Stimulated activated CD8-positive, alpha-beta memory T cell treated with anti-CD3 and anti-CD28 coated beads, Interleukin-15, amount 100 ng/mL, for 4 hours (primary cell): ENCODE results near the gene KRTAP4-7.
"Not testable (repeated sequence)": the region's sequence is repeated elsewhere in the genome, so short reads cannot be mapped to it uniquely, and the experiment has no call there.

ENCODE experiments used
- DNase-seq, 2 donors: peaks; one replicate each; pipeline ENCODE4 v3.0.0-alpha.2; 2020; ENCODE audit warnings: low read depth in 2 of 2

Gene KRTAP4-7

DNA sequence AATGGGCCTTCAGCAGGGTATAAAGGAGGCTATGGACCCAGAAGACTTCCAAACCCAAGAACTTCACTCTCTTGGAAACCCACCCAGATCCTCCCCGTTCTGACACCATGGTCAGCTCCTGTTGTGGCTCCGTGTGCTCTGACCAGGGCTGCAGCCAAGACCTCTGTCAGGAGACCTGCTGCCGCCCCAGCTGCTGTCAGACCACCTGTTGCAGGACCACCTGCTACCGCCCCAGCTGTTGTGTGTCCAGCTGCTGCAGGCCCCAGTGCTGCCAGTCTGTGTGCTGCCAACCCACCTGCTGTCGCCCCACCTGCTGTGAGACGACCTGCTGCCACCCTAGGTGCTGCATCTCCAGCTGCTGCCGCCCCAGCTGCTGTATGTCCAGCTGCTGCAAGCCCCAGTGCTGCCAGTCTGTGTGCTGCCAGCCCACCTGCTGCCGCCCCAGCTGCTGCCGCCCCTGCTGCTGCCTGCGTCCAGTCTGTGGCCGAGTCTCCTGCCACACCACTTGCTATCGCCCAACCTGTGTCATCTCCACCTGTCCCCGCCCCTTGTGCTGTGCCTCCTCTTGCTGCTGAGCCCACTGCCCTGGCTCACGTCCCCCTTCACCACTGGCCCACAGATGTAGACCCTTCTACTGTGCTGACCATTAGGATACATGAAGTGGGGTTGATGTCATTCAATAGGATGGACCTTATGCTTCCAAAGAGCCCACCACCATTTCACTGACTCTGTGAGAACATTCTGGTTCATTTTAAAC is at the start of gene KRTAP4-7:
KRTAP4-7 (plus strand) TSS at position 51 of the 757 bp plus-strand sequence; CDS start at position 108, 57 bp downstream.
- DNase-seq: not testable (repeated sequence)

- DNase-seq: not testable (repeated sequence)
Observed at GRCh38 chr17:41034346-41034935, 49.5 kb upstream of the KRTAP4-7 start, which contains the start of gene KRTAP1-3. TSS of gene KRTAP1-3 (minus strand) at chr17:41034874. CDS start at chr17:41034821, 53 bp downstream.

GRCh38 chr17:41037853-41038350 is 46.0 kb upstream of the KRTAP4-7 start:
- no peak for DNase-seq

GRCh38 chr17:41040783-41041571 is 43.0 kb upstream of the KRTAP4-7 start, which contains the start of gene KRTAP1-1:
TSS of gene KRTAP1-1 (minus strand) at chr17:41041450. CDS start at chr17:41041397, 53 bp downstream.
- not testable (repeated sequence) for DNase-seq

DNA sequence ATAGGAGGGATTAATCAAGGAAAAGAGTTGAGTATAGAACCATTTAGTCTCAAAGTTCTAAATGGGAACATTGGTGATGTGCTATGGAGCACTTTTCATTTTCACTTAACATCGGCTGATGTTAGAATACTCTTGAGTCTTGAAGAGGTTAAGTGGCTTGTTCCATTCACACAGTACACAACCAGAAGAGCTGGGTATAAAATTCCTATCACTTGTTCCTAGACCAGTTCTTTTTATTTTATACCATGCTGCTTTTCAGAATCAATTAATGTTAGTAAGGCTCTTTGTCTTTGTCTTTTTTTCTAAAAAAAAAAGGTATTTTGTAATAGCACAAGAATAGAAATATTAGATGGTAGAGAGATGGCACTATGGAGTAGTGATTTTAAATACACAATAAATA is 41.0 kb upstream of the KRTAP4-7 start:
- no peak for DNase-seq

DNA sequence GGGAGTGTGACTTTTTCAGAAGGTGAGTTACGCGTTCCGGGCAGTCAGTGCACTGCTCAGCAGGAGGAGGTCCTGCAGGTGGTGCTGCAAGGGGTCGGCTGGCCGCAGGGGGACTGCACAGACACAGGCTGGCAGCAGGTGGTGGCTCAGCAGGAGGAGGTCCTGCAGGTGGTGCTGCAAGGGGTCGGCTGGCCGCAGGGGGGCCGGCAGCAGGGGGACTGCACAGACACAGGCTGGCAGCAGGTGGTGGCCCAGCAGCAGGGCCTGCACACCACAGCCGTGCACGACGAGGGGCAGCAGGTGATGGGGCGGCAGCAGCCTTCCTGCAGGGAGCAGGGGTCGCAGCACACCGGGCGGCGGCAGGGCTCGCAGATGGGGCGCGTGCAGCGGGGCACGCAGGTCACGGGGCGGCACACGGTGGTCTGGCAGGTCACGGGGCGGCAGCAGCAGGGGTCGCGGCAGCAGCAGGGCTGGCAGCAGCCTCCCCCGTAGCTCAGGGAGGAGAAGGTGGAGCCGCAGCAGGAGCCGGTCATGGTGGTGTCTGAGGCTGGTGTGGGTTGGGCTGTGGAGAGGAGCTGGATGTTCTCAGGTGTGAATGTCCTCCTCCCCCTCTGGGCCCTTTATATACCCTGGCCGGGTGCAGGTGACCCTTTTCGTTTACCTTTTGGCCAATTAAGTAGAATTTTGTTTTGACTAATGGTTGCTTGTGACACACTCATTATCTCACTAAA is 37.0 kb upstream of the KRTAP4-7 start, which contains the start of gene KRTAP2-1:
KRTAP2-1 (minus strand) TSS at position 582 of the 731 bp plus-strand sequence; CDS start at position 533, 49 bp downstream.
- DNase-seq: not testable (repeated sequence)

GRCh38 chr17:41048441-41048840 is 35.5 kb upstream of the KRTAP4-7 start:
- no peak for DNase-seq

DNA sequence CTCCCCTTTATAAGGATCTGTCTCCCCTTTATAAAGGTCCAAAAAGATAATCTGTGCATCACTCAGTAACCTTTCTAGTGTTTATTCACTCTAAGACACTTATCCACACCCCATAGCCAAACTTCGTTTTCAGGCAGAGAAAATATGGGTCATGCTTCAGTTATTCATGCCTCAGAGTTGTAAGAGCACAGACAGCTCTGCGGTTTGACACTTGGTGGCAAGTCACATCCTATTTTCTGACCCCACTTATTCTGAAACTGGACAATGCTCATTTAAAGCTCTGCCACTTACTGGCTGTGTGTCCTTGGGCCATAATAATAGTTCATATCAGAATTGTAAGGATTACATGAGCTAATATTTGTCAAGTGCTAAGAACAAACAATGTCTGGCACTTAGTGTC is 34.8 kb upstream of the KRTAP4-7 start:
- DNase-seq: no peak

GRCh38 chr17:41052566-41052965 is 31.4 kb upstream of the KRTAP4-7 start:
- no peak for DNase-seq

- DNase-seq: no peak
Observed at GRCh38 chr17:41054025-41054424, 29.9 kb upstream of the KRTAP4-7 start.

DNA sequence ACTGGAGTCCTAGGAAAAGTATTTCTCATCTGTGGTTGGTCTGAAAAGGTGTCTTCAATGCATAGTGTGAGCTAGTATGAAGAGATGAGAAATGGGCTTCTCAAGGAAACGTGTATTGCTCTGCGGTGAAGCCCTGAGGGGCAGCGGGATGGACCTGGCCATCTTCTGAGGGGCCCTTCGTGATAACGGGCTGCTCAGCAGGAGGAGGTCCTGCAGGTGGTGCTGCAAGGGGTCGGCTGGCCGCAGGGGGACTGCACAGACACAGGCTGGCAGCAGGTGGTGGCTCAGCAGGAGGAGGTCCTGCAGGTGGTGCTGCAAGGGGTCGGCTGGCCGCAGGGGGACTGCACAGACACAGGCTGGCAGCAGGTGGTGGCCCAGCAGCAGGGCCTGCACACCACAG is 29.4 kb upstream of the KRTAP4-7 start:
- DNase-seq: not testable (repeated sequence)

- not testable (repeated sequence) for DNase-seq
Observed at GRCh38 chr17:41055130-41055529, 28.8 kb upstream of the KRTAP4-7 start, which contains the start of gene KRTAP2-2. TSS of gene KRTAP2-2 (minus strand) at chr17:41055230. CDS start at chr17:41055211, 19 bp downstream.

- no peak for DNase-seq
Observed at GRCh38 chr17:41057547-41057946, 26.4 kb upstream of the KRTAP4-7 start.

GRCh38 chr17:41058741-41059140 is 25.2 kb upstream of the KRTAP4-7 start:
- no peak for DNase-seq

- not testable (repeated sequence) for DNase-seq
Observed at GRCh38 chr17:41059276-41060051, 24.5 kb upstream of the KRTAP4-7 start.

GRCh38 chr17:41060052-41060604 is 23.8 kb upstream of the KRTAP4-7 start, which contains the start of gene KRTAP2-3:
TSS of gene KRTAP2-3 (minus strand) at chr17:41060114. CDS start at chr17:41060050, 64 bp downstream.
- DNase-seq: no peak

DNA sequence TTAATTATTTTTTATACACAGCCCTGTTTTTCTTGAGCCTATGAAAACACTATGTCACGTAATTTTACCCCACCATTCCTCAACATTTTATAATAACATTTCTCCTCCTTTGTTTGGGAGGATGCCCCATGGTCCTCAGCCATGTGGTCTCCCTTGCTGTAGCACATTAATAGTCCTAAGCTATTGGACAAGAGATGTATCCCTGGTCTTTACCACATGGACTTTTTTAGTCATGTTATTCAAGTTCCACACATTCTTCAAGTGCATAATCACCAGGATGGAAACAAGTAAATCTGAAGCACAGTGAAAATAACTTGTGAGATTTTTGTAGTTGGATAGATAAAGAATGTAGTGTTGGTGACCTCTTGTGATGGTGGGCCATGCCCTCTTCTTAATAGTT is 22.0 kb upstream of the KRTAP4-7 start:
- DNase-seq: no peak

DNA sequence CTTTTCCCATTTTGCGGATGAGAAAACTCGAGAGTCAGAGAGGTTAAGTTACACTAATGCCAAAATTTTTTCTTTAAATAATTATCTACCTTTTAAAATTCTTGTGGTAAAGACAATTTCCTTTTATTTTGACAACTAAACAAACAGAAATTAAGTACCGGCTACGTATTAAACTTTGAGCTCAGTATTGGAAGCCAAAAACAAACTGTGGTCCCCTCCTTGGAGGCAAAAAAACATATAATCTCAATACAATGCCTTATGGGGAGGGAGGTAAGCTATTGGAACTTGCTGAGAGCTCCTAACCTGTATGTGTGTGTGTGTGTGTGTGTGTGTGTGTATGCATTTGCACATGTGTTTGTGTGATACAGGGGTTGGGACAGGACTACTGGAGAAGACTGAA is 20.5 kb upstream of the KRTAP4-7 start:
- no peak for DNase-seq

DNA sequence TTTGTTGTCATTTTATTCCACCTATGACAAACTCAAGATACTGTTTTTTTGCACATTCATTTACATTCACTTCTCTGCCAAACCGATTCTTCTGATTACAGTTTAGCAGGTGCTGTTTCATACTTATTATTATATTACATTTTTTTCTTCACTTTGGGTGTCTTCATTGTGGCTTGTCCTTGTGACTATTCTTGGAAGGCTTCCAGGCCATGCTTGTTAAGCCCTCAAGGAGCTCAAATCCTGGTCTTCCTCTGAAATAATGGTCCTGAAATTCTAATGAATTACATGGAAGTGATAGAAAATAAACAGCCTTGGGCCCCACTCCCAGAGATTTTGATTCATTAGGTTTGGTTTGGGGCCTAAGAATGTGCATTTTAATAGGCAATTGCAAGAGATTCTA is 19.6 kb upstream of the KRTAP4-7 start:
- no peak for DNase-seq
